Stimulated activated CD4-positive, alpha-beta T cell treated with anti-CD3 and anti-CD28 coated beads, Interleukin-2, amount 100 ng/mL, for 48 hours (primary cell): ENCODE results near the gene DLX6.

Experiments used
- DNase-seq, 2 donors: peaks; one replicate each; pipeline ENCODE4 v3.0.0-alpha.2; 2020

The DLX6 gene

GRCh38 chr7:97011536-97012364 lies 6.4 kb downstream of the DLX6 start:
- no peak for DNase-seq

GRCh38 chr7:97012365-97013133 lies 7.2 kb downstream of the DLX6 start:
- no peak for DNase-seq

- DNase-seq = no peak
Measured at GRCh38 chr7:97013134-97013844, 7.9 kb downstream of the DLX6 start.

GRCh38 chr7:97013845-97014134 lies 8.4 kb downstream of the DLX6 start:
- DNase-seq = no peak

- DNase-seq = no peak
Measured at GRCh38 chr7:97014145-97014750, 8.9 kb downstream of the DLX6 start.

- no peak for DNase-seq
Measured at GRCh38 chr7:97015279-97015678, 9.9 kb downstream of the DLX6 start.

- no peak for DNase-seq
Measured at GRCh38 chr7:97015756-97016380, 10.5 kb downstream of the DLX6 start.

- DNase-seq = no peak
Measured at GRCh38 chr7:97016381-97017191, 11.2 kb downstream of the DLX6 start.

- no peak for DNase-seq
Measured at GRCh38 chr7:97017192-97018125, 12.1 kb downstream of the DLX6 start.

GRCh38 chr7:97018126-97018601 lies 12.8 kb downstream of the DLX6 start:
- DNase-seq = no peak

GRCh38 chr7:97018791-97019531 lies 13.6 kb downstream of the DLX6 start:
- DNase-seq = no peak

GRCh38 chr7:97019710-97020225 lies 14.4 kb downstream of the DLX6 start:
- DNase-seq = no peak

GRCh38 chr7:97020601-97020995 lies 15.2 kb downstream of the DLX6 start:
- DNase-seq = no peak

GRCh38 chr7:97020996-97021746 lies 15.8 kb downstream of the DLX6 start:
- no peak for DNase-seq

- DNase-seq = no peak
Measured at GRCh38 chr7:97021747-97022490, 16.6 kb downstream of the DLX6 start.

GRCh38 chr7:97022491-97023306 lies 17.3 kb downstream of the DLX6 start:
- no peak for DNase-seq
